GM20431 (cell line): ENCODE measurements around the gene C16orf92.

ENCODE experiments used
- in situ Hi-C: fragments of 300-500 bp; cut with MseI, MboI; formaldehyde crosslinking; loops from one replicate; pipeline ENCODE4 v1.15.0; 2020; ENCODE audit warnings: low sequenced_read_pairs; ENCODE audit not compliant: unreplicated experiment

The C16orf92 gene

DNA sequence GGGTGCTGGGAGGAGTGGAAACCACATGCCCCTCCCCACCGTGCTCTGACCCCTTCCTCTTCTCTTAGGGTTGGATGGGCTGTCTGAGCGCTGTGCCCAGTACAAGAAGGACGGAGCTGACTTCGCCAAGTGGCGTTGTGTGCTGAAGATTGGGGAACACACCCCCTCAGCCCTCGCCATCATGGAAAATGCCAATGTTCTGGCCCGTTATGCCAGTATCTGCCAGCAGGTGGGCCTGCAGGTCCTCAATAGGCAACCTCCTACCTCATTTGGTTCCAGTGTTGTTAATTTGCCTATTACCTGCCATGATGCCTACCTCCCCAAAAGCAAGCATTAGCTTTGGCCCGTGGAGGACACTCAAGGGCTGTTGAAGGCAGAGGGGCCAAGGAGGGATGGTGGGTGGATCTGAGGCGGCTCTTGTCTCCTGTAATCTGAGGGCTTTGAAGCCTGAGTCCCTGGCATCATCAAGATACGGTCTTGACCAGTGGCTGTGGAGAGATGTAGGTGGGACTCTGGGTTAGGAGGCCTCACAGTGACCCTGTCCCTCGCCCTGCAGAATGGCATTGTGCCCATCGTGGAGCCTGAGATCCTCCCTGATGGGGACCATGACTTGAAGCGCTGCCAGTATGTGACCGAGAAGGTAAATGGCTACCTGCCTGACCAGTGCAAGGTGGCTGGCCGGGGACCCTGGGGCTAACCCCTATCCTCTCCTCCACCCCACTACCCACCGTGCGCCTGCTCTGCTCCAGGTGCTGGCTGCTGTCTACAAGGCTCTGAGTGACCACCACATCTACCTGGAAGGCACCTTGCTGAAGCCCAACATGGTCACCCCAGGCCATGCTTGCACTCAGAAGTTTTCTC is 46.0 kb downstream of the C16orf92 start:
- in situ Hi-C loops = no loop called here

- in situ Hi-C loops = no loop called here
Observed at GRCh38 chr16:30069611-30070462, 46.8 kb downstream of the C16orf92 start.

DNA sequence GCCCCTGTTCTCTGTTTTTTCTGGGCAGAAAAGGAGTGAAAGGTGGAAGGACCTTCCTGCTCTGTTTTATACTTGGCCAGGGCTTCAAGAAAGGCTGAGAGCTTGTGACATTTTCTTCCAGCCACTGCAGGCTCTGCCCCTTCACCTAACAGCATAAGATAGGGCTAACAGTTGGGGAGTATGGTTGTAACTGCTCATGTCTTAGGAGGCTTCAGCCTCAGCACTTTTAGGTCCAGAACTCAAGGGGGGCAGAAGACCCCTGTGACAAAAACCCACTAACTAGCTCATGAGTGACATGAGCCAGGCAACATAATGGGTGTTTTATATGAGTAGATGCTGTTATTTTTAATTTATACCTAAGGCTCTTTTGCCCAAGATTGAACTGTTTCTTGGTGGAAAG is 47.5 kb downstream of the C16orf92 start:
- in situ Hi-C loops = no loop called here
